Dedifferentiated amniotic fluid mesenchymal stem cell (primary cell): ENCODE results near the gene ARFIP1.
"Not testable (repeated sequence)": the region's sequence is repeated elsewhere in the genome, so short reads cannot be mapped to it uniquely, and the experiment has no call there.

Source experiments
- DNase-seq: peaks from one replicate; pipeline ENCODE4 v3.0.0-alpha.2; 2016; ENCODE audit errors: extremely low spot score

Gene ARFIP1

GRCh38 chr4:152785639-152786615 is 6.2 kb downstream of the ARFIP1 start:
- peak; percentile 83 for DNase-seq

- DNase-seq: no peak
Observed at GRCh38 chr4:152786627-152787026, 6.9 kb downstream of the ARFIP1 start.

GRCh38 chr4:152795891-152796290 is 16.1 kb downstream of the ARFIP1 start:
- no peak for DNase-seq

GRCh38 chr4:152803541-152803940 is 23.8 kb downstream of the ARFIP1 start:
- no peak for DNase-seq

GRCh38 chr4:152805071-152805650 is 25.4 kb downstream of the ARFIP1 start:
- DNase-seq: no peak

GRCh38 chr4:152805818-152806217 is 26.1 kb downstream of the ARFIP1 start:
- DNase-seq: no peak

GRCh38 chr4:152806501-152807125 is 26.9 kb downstream of the ARFIP1 start:
- peak; percentile 35 for DNase-seq

GRCh38 chr4:152807294-152807829 is 27.6 kb downstream of the ARFIP1 start:
- no peak for DNase-seq

- no peak for DNase-seq
Observed at GRCh38 chr4:152808670-152809069, 28.9 kb downstream of the ARFIP1 start.

- no peak for DNase-seq
Observed at GRCh38 chr4:152810715-152811287, 31.0 kb downstream of the ARFIP1 start.

GRCh38 chr4:152815078-152815477 is 35.3 kb downstream of the ARFIP1 start:
- DNase-seq: no peak

- DNase-seq: no peak
Observed at GRCh38 chr4:152817331-152817730, 37.6 kb downstream of the ARFIP1 start.

GRCh38 chr4:152819026-152819645 is 39.4 kb downstream of the ARFIP1 start:
- no peak for DNase-seq

- DNase-seq: no peak
Observed at GRCh38 chr4:152820073-152820472, 40.3 kb downstream of the ARFIP1 start.

GRCh38 chr4:152822323-152822722 is 42.6 kb downstream of the ARFIP1 start:
- no peak for DNase-seq

- DNase-seq: no peak
Observed at GRCh38 chr4:152824561-152824960, 44.8 kb downstream of the ARFIP1 start.

- DNase-seq: no peak
Observed at GRCh38 chr4:152825336-152825735, 45.6 kb downstream of the ARFIP1 start.

- DNase-seq: no peak
Observed at GRCh38 chr4:152828122-152828521, 48.4 kb downstream of the ARFIP1 start.

- no peak for DNase-seq
Observed at GRCh38 chr4:152831416-152831815, 51.7 kb downstream of the ARFIP1 start.

GRCh38 chr4:152836936-152837335 is 57.2 kb downstream of the ARFIP1 start:
- DNase-seq: no peak

- not testable (repeated sequence) for DNase-seq
Observed at GRCh38 chr4:152839729-152840128, 60.0 kb downstream of the ARFIP1 start.
